ENCODE results near the gene AP2S1.

GRCh38 chr19:46844067-46844489, 6.6 kb downstream of the AP2S1 start:
- TF ChIP-seq POLR2AphosphoS5 (IDR thresholded peaks at IDR 0.05; ENCODE audit: low read depth, low read length) (no peak), CTCF (IDR thresholded peaks at IDR 0.05; ENCODE audit: control extremely low read depth in 1 of 3, insufficient read depth in 1 of 3, low read depth in 1 of 3, low read length in 3 of 3) (no peak), FOSL1 (IDR thresholded peaks at IDR 0.05; ENCODE audit: insufficient read depth, low read depth, low read length) (no peak), JUN (IDR thresholded peaks at IDR 0.05; ENCODE audit: low read depth, low read length) (no peak), POLR2A (IDR thresholded peaks at IDR 0.05; ENCODE audit: control extremely low read depth in 1 of 2, low read depth in 2 of 2, low read length in 2 of 2) (no peak), CEBPB (IDR thresholded peaks at IDR 0.05; ENCODE audit: low read depth, low read length) (no peak), SIN3A (conservative IDR thresholded peaks at IDR 0.05 in 1 of 2, IDR thresholded peaks at IDR 0.05 in 1 of 2; ENCODE audit: low read depth in 1 of 2, low read length in 2 of 2) (no peak), NRF1 (IDR thresholded peaks at IDR 0.05; ENCODE audit: low read depth, low read length) (no peak), TAF1 (IDR thresholded peaks at IDR 0.05; ENCODE audit: low read depth, low read length) (no peak), RAD21 (IDR thresholded peaks at IDR 0.05 in 1 of 2, conservative IDR thresholded peaks at IDR 0.05 in 1 of 2; ENCODE audit: low read depth in 2 of 2, low read length in 2 of 2) (no peak), E2F6 (IDR thresholded peaks at IDR 0.05) (no peak)
- TF ChIP-seq, protein P1, sequence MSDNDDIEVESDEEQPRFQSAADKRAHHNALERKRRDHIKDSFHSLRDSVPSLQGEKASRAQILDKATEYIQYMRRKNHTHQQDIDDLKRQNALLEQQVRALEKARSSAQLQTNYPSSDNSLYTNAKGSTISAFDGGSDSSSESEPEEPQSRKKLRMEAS (IDR thresholded peaks at IDR 0.05): no peak

Measured in H1 (cell line).